GM23338 (cell line): Measurements from ENCODE around the gene SLC2A1.

Source experiments
- EZH2 ChIP-seq: fragments of 200-600 bp; sonication (generic); IDR thresholded peaks from one replicate; pipeline ENCODE4 v1.8.0; 2017; ENCODE audit warnings: antibody characterized with exemption, mild to moderate bottlenecking, low read depth; ENCODE audit not compliant: unreplicated experiment
- POLR2AphosphoS5 ChIP-seq: IDR thresholded peaks from 2 replicates; pipeline ENCODE4 v1.6.1; 2016; ENCODE audit warnings: antibody characterized with exemption, low read depth
- STAT1 ChIP-seq: IDR thresholded peaks from one replicate; pipeline ENCODE4 v1.6.1; 2016; ENCODE audit warnings: antibody characterized with exemption; ENCODE audit not compliant: unreplicated experiment
- TF ChIP-seq, protein P1 (sequence below), 2 experiments: fragments of 200-600 bp in 1 of 2; sonication (generic) in 1 of 2; conservative IDR thresholded peaks; 2 replicates each; pipeline versions ENCODE4 v1.5.1 to v1.6.1; 2016 to 2017; ENCODE audit warnings: antibody characterized with exemption in 2 of 2, low read depth in 2 of 2, mild to moderate bottlenecking in 2 of 2, moderate library complexity in 1 of 2
- TF ChIP-seq, protein P2 (sequence below): IDR thresholded peaks from one replicate; pipeline ENCODE4 v1.6.1; 2018; ENCODE audit warnings: antibody characterized with exemption; ENCODE audit not compliant: unreplicated experiment

DNA sequence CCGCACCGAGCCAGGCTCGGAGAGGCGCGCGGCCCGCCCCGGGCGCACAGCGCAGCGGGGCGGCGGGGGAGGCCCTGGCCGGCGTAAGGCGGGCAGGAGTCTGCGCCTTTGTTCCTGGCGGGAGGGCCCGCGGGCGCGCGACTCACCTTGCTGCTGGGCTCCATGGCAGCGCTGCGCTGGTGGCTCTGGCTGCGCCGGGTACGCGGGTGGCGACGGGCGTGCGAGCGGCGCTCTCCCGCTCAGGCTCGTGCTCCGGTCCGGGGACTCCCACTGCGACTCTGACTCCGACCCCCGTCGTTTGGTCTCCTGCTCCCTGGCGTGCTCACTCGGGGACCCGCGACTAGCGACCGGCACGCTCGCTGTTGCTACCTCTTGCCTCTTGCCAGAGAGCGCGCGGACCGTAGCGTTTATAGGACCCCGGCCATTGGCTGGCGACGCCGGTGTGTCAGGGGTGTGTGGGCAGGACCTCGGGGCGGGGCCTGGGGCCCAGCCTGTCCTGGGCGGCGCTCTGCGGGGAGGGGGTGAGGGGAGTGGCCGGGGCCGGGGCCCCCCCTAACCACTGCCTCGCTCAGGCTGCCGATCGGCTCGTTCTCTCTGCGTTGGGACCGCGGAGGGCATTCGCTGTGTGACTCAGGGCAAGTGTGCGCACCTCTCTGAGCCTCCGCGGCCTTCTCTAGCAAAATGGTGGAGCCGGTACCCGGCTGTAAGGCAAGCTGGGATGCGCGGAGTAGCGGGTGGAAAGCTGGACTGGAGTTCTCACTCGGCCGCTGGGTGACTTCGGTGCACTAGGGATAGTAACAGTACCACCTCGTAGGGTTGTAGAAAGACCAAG, at the start of gene SLC2A1:
- no peak for TF ChIP-seq EZH2
- TF ChIP-seq, protein P1, sequence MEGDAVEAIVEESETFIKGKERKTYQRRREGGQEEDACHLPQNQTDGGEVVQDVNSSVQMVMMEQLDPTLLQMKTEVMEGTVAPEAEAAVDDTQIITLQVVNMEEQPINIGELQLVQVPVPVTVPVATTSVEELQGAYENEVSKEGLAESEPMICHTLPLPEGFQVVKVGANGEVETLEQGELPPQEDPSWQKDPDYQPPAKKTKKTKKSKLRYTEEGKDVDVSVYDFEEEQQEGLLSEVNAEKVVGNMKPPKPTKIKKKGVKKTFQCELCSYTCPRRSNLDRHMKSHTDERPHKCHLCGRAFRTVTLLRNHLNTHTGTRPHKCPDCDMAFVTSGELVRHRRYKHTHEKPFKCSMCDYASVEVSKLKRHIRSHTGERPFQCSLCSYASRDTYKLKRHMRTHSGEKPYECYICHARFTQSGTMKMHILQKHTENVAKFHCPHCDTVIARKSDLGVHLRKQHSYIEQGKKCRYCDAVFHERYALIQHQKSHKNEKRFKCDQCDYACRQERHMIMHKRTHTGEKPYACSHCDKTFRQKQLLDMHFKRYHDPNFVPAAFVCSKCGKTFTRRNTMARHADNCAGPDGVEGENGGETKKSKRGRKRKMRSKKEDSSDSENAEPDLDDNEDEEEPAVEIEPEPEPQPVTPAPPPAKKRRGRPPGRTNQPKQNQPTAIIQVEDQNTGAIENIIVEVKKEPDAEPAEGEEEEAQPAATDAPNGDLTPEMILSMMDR (conservative IDR thresholded peaks at IDR 0.05; ENCODE audit: low read depth in 2 of 2) = no peak
- TF ChIP-seq, protein P2, sequence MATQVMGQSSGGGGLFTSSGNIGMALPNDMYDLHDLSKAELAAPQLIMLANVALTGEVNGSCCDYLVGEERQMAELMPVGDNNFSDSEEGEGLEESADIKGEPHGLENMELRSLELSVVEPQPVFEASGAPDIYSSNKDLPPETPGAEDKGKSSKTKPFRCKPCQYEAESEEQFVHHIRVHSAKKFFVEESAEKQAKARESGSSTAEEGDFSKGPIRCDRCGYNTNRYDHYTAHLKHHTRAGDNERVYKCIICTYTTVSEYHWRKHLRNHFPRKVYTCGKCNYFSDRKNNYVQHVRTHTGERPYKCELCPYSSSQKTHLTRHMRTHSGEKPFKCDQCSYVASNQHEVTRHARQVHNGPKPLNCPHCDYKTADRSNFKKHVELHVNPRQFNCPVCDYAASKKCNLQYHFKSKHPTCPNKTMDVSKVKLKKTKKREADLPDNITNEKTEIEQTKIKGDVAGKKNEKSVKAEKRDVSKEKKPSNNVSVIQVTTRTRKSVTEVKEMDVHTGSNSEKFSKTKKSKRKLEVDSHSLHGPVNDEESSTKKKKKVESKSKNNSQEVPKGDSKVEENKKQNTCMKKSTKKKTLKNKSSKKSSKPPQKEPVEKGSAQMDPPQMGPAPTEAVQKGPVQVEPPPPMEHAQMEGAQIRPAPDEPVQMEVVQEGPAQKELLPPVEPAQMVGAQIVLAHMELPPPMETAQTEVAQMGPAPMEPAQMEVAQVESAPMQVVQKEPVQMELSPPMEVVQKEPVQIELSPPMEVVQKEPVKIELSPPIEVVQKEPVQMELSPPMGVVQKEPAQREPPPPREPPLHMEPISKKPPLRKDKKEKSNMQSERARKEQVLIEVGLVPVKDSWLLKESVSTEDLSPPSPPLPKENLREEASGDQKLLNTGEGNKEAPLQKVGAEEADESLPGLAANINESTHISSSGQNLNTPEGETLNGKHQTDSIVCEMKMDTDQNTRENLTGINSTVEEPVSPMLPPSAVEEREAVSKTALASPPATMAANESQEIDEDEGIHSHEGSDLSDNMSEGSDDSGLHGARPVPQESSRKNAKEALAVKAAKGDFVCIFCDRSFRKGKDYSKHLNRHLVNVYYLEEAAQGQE = peak; percentile 14
- no peak for TF ChIP-seq STAT1
- TF ChIP-seq POLR2AphosphoS5 = peak; percentile 98
